K562 (cell line): ENCODE results near the gene PCED1B. TPM values are rescaled to one million over a fixed set of nuclear protein-coding genes. Genes with fewer than 3 reads are reported as not detected.
A peak's percentile ranks its signal among the peaks of the same experiment; 100 is the strongest.

Source experiments
- CBX2 ChIP-seq: fragments of 200-600 bp; sonication (generic); IDR thresholded peaks from one replicate; pipeline ENCODE4 v1.6.1; 2012; ENCODE audit warnings: mild to moderate bottlenecking, low read length, inconsistent platforms; ENCODE audit not compliant: insufficient read depth, poor library complexity, severe bottlenecking
- CREB1 ChIP-seq, 2 experiments: sonication (generic) in 1 of 2; formaldehyde crosslinking in 1 of 2; IDR thresholded peaks; 2 replicates each; pipeline versions ENCODE4 v1.6.1 to v1.8.0; 2012 to 2022; ENCODE audit warnings: inconsistent platforms in 1 of 2, mild to moderate bottlenecking in 1 of 2, missing genetic modification reagents in 1 of 2, moderate library complexity in 1 of 2
- CXXC5 ChIP-seq: fragments of 250-450 bp; sonication (Bioruptor Pico); IDR thresholded peaks from 2 replicates; pipeline ENCODE4 v1.8.0; 2022; ENCODE audit warnings: inconsistent platforms, mild to moderate bottlenecking, moderate library complexity
- DPF2 ChIP-seq: fragments of 450-650 bp; IDR thresholded peaks from 2 replicates; pipeline ENCODE4 v1.6.1; 2016
- EP300 ChIP-seq: IDR thresholded peaks from 2 replicates; pipeline ENCODE4 v1.6.1; 2012; ENCODE audit warnings: low read length, improper control_type of control experiment
- NELFE ChIP-seq: IDR thresholded peaks from 2 replicates; pipeline ENCODE4 v1.6.1; 2011; ENCODE audit warnings: mild to moderate bottlenecking; ENCODE audit not compliant: insufficient read depth, insufficient read length
- NUFIP1 ChIP-seq: fragments of 450-650 bp; IDR thresholded peaks from 2 replicates; pipeline ENCODE4 v1.6.1; 2018; ENCODE audit not compliant: partially characterized antibody
- RB1 ChIP-seq: fragments of 450-650 bp; IDR thresholded peaks from 2 replicates; pipeline ENCODE4 v1.6.1; 2017; ENCODE audit warnings: low read depth, mild to moderate bottlenecking
- U2AF1 ChIP-seq: fragments of 200-400 bp; formaldehyde crosslinking; optimal IDR thresholded peaks from 2 replicates; pipeline ENCODE3; 2017; ENCODE audit warnings: mild to moderate bottlenecking, low read depth, low read length, moderate library complexity
- YBX1 ChIP-seq: fragments of 450-650 bp; IDR thresholded peaks from 2 replicates; pipeline ENCODE4 v1.7.1; 2016; ENCODE audit warnings: mild to moderate bottlenecking
- ZNF175 ChIP-seq: fragments of 200-800 bp; sonication (Bioruptor generic); IDR thresholded peaks from 2 replicates; pipeline ENCODE4 v1.6.1; 2016; ENCODE audit warnings: low read depth, mild to moderate bottlenecking, missing genetic modification characterization, missing compliant biosample characterization
- ZNF197 ChIP-seq: fragments of 200-800 bp; sonication (Bioruptor generic); IDR thresholded peaks from 2 replicates; pipeline ENCODE4 v1.6.1; 2016; ENCODE audit warnings: low read depth, missing genetic modification characterization, missing compliant biosample characterization
- ZNF384 ChIP-seq: IDR thresholded peaks from 2 replicates; pipeline ENCODE4 v1.6.1; 2012; ENCODE audit warnings: low read depth, low read length, improper control_type of control experiment
- polyA plus RNA-seq, 8 experiments: library from polyadenylated mRNA; depleted of rRNA in 4 of 8; stranded (reverse) in 5 of 8; unstranded in 3 of 8; fragments of >200 nt; fragmentation: Nextera tagmentation in 2 of 8; fragmentation: Illumina TruSeq in 1 of 8; extraction: Ambion mirVana in 2 of 8; extraction: Trizol in 1 of 8; gene quantifications; 2 replicates each; pipeline versions ENCODE4 v1.2.1 to v1.2.3, GENCODE V29; 2011 to 2014; ENCODE audit warnings: inconsistent platforms in 1 of 8, missing spikeins in 1 of 8
- total RNA-seq, 7 experiments: library from RNA; depleted of rRNA in 6 of 7; stranded (reverse); fragments of >200 nt in 6 of 7; fragmentation: Illumina TruSeq in 2 of 7; extraction: Trizol in 2 of 7; gene quantifications; 2 replicates each; pipeline versions ENCODE4 v1.2.1 to v1.2.3, GENCODE V29; 2011 to 2021; ENCODE audit warnings: low replicate concordance in 1 of 7
- TF ChIP-seq, protein P1 (sequence below): fragments of 250-450 bp; sonication (Bioruptor Pico); IDR thresholded peaks from 2 replicates; pipeline ENCODE4 v1.4.0; 2020
- TF ChIP-seq, protein P2 (sequence below): fragments of 450-650 bp; IDR thresholded peaks from 2 replicates; pipeline ENCODE4 v1.6.1; 2016; ENCODE audit warnings: mild to moderate bottlenecking
- TF ChIP-seq, protein P3 (sequence below): fragments of 450-650 bp; formaldehyde crosslinking; IDR thresholded peaks from 2 replicates; pipeline ENCODE4 v1.4.0; 2020; ENCODE audit warnings: mild to moderate bottlenecking
- TF ChIP-seq, protein P4 (sequence below): fragments of 250-450 bp; sonication (Bioruptor Pico); IDR thresholded peaks from 2 replicates; pipeline ENCODE4 v1.8.0; 2021; ENCODE audit warnings: moderate library complexity, mild to moderate bottlenecking, inconsistent platforms
- TF ChIP-seq, protein P5 (sequence below): sonication (generic); formaldehyde crosslinking; IDR thresholded peaks from 2 replicates; pipeline ENCODE4 v1.9.0; 2022; ENCODE audit warnings: mild to moderate bottlenecking, missing genetic modification reagents
- TF ChIP-seq, protein P6 (sequence below): fragments of 450-650 bp; IDR thresholded peaks from 2 replicates; pipeline ENCODE4 v1.6.1; 2017; ENCODE audit warnings: antibody characterized with exemption
- TF ChIP-seq, protein P7 (sequence below): fragments of 250-450 bp; sonication (Bioruptor Pico); IDR thresholded peaks from 2 replicates; pipeline ENCODE4 v1.6.1; 2021; ENCODE audit warnings: mild to moderate bottlenecking

PCED1B gene
- total and polyA plus RNA-seq, 9 of the 15 experiments (the other 6 are each of a cell fraction or from before 2014, with no cell fraction given) = 1.2 to 9.3 (median 2.5) TPM

DNA sequence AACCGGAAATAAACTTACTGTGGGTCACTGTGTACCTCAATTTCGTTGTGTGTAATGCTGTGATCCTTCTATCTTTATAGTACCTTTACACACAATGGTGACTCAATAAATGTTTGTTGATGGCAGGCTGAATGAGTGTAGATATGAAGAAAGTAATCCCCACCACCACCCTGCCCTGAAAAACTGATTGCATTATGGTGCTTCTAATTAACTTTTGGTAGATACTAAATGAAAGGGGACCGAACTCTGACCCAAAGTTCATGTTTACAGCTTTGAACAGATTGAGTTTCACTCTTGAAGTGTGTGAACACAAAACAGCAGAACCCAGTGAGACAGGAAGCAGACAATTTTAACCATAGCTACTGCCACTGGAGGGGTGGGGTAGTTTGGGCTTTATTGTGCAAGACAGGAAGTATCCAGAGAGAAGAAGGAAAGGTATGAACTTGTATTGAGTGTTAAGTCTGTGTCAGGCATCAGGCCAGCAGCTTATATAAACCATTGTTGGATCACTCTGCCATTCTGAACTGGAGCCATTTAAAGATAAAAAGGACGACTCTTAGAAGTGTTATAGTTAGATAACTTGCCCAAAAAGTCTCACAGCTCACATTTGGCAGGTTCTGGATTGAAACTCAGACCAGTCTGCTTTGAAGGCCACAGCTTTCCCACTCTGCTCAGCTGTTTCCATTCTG is 197.3 kb downstream of the PCED1B start (continued):
- TF ChIP-seq CBX2 (no peak), YBX1 (no peak), EP300 (peak; percentile 50), NUFIP1 (no peak), CXXC5 (peak; percentile 46), CREB1 (IDR thresholded peaks at IDR 0.05) (no peak), CREB1 (CRISPR knock-in tag; IDR thresholded peaks at IDR 0.05) (no peak), DPF2 (peak; percentile 79), RB1 (no peak), ZNF384 (no peak), U2AF1 (no peak), NELFE (no peak), ZNF175 (peak; percentile 76), ZNF197 (0 out of 2 replicates have a peak, but pooled peaks have one; percentile 10)
- TF ChIP-seq, protein P1, sequence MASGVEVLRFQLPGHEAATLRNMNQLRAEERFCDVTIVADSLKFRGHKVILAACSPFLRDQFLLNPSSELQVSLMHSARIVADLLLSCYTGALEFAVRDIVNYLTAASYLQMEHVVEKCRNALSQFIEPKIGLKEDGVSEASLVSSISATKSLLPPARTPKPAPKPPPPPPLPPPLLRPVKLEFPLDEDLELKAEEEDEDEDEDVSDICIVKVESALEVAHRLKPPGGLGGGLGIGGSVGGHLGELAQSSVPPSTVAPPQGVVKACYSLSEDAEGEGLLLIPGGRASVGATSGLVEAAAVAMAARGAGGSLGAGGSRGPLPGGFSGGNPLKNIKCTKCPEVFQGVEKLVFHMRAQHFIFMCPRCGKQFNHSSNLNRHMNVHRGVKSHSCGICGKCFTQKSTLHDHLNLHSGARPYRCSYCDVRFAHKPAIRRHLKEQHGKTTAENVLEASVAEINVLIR (CRISPR knock-in tag) = no peak
- TF ChIP-seq, protein P2, sequence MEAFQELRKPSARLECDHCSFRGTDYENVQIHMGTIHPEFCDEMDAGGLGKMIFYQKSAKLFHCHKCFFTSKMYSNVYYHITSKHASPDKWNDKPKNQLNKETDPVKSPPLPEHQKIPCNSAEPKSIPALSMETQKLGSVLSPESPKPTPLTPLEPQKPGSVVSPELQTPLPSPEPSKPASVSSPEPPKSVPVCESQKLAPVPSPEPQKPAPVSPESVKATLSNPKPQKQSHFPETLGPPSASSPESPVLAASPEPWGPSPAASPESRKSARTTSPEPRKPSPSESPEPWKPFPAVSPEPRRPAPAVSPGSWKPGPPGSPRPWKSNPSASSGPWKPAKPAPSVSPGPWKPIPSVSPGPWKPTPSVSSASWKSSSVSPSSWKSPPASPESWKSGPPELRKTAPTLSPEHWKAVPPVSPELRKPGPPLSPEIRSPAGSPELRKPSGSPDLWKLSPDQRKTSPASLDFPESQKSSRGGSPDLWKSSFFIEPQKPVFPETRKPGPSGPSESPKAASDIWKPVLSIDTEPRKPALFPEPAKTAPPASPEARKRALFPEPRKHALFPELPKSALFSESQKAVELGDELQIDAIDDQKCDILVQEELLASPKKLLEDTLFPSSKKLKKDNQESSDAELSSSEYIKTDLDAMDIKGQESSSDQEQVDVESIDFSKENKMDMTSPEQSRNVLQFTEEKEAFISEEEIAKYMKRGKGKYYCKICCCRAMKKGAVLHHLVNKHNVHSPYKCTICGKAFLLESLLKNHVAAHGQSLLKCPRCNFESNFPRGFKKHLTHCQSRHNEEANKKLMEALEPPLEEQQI = peak; percentile 27; the same call in 1 of the 2 replicates
- TF ChIP-seq, protein P3, sequence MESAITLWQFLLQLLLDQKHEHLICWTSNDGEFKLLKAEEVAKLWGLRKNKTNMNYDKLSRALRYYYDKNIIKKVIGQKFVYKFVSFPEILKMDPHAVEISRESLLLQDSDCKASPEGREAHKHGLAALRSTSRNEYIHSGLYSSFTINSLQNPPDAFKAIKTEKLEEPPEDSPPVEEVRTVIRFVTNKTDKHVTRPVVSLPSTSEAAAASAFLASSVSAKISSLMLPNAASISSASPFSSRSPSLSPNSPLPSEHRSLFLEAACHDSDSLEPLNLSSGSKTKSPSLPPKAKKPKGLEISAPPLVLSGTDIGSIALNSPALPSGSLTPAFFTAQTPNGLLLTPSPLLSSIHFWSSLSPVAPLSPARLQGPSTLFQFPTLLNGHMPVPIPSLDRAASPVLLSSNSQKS (CRISPR knock-in tag) = no peak
- TF ChIP-seq, protein P4, sequence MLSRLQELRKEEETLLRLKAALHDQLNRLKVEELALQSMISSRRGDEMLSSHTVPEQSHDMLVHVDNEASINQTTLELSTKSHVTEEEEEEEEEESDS = no peak
- TF ChIP-seq, protein P5, sequence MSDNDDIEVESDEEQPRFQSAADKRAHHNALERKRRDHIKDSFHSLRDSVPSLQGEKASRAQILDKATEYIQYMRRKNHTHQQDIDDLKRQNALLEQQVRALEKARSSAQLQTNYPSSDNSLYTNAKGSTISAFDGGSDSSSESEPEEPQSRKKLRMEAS (CRISPR knock-in tag) = no peak
- TF ChIP-seq, protein P6, sequence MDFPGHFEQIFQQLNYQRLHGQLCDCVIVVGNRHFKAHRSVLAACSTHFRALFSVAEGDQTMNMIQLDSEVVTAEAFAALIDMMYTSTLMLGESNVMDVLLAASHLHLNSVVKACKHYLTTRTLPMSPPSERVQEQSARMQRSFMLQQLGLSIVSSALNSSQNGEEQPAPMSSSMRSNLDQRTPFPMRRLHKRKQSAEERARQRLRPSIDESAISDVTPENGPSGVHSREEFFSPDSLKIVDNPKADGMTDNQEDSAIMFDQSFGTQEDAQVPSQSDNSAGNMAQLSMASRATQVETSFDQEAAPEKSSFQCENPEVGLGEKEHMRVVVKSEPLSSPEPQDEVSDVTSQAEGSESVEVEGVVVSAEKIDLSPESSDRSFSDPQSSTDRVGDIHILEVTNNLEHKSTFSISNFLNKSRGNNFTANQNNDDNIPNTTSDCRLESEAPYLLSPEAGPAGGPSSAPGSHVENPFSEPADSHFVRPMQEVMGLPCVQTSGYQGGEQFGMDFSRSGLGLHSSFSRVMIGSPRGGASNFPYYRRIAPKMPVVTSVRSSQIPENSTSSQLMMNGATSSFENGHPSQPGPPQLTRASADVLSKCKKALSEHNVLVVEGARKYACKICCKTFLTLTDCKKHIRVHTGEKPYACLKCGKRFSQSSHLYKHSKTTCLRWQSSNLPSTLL = no peak
- TF ChIP-seq, protein P7, sequence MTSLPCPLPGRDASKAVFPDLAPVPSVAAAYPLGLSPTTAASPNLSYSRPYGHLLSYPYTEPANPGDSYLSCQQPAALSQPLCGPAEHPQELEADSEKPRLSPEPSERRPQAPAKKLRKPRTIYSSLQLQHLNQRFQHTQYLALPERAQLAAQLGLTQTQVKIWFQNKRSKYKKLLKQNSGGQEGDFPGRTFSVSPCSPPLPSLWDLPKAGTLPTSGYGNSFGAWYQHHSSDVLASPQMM = no peak
